HG02981 (cell line): ENCODE data around the gene CCL4.

Experiments used
- ATAC-seq: cut with Tn5 transposase; IDR thresholded peaks from one replicate; pipeline ENCODE4 v1.9.1; 2021; ENCODE audit warnings: mild to moderate bottlenecking, moderate library complexity; ENCODE audit not compliant: unreplicated experiment

CCL4 gene

DNA sequence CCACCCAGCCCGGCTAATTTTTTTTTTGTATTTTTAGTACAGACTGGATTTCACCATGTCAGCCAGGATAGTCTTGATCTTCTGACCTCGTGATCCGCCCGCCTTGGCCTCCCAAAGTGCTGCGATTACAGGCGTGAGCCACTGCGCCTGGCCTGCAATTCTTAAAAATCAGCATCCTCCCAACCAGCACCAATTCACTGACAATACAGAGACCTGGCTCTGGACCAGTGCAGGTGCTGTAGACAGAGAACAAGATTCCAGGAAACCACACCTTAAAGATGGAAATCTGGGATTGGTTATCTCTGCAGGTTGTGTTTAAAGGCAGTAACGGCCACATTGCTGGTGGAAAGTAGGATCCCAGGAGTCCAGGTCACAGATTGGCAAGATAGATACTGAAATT is 39.2 kb downstream of the CCL4 start:
- ATAC-seq: no peak

DNA sequence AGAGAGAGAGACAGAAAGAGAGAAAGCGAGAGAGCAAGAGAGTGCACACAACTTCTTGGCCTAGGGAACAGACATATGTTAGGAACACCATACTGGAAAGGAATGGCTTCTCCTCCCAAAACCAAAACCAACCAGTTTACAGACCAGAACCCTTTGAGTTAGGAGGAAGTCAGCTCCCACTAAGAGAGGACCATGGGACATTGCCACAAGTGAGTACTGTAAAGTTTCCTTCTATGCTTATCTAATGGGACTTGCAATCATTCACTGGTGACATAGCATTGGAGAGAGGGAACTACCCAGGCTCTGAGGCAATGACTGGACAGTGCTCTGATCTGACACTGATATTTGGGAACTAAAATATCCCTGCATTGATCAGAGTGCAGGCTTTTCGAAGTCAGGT is 40.4 kb downstream of the CCL4 start:
- no peak for ATAC-seq

DNA sequence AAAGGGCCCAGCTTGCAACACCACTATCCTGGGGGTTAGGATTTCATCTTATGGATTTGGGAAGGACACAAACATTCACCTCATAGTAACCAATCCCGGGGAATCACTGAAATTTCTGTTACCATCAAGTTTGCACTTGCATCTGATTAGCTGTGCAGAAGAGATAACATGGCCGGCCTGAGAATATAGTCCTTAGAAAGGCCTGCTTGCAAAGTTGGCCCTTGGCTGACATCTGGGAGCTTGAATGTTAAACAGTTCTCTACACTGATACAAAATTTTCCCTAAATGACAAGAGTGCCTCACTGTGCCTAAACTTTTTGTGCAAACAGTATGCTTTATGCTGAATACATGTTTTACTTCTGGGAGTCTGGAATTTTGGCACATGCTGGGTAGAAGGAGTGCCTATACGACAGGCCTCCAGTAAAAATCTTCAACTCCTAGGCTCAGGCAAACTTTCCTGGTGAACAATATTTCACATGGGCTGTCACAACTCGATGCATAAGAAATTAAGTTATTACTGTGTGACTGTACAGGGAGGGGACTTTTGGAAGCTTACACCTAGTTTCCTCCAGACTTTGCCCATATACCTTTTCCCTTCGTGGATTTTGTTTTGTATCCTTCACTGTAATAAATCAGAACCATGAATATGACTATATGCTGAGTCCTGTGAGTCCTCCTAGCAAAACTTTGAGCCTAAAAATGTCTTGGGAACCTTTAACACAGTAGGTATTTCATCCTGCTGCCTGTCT is 41.5 kb downstream of the CCL4 start:
- no peak for ATAC-seq

DNA sequence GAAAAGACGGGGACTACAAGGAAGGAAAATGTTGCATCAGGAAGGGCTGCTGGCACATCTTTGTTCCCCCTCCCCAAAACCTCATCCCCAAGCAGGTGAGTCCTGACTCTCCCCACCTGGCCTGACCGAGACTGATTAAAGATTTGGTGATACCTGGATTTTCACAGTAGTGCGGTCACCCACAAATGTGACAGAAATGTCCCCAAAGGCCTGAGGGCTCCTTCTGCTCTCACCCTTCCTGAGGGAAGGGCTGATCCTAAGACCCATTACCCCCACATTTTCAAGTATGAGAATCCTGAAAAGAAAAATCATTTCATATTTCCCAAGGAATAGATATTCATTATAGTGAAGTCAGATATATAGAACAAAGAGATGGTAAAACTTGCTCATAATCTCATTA is 44.0 kb downstream of the CCL4 start:
- no peak for ATAC-seq

DNA sequence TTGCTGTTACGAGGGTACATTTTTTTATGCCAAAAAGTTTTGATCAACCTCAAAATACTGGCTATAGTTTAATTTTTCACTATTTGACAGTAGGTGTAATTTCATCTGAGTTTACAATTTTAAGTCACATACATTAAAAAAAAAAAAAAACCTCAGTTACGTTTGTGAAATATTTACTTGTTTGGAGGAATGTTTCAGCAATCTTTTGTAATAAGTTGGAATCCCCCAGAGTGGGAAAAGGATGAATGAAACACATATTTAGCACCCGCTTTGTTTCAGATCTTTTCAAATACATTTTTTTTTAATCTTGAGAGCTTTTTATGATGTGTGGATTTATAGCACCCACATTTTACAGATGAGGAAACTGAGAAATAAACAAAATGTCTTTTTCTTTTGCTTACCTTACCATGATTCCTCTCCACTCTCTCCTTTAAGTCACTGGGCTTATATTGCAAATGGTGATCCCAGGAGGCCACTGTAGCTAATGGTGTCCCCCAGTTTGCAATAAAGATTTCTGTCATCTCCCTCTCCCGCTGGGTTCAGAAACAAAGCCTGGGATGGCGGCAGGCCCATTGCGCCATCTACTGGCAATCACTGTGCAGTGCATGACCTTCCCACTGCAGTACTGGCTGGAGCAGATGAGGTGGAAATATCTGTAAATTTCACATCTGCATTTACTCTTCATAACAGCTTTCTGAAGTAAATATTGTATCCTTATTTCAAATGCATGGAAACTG is 45.1 kb downstream of the CCL4 start:
- peak; percentile 59 for ATAC-seq

DNA sequence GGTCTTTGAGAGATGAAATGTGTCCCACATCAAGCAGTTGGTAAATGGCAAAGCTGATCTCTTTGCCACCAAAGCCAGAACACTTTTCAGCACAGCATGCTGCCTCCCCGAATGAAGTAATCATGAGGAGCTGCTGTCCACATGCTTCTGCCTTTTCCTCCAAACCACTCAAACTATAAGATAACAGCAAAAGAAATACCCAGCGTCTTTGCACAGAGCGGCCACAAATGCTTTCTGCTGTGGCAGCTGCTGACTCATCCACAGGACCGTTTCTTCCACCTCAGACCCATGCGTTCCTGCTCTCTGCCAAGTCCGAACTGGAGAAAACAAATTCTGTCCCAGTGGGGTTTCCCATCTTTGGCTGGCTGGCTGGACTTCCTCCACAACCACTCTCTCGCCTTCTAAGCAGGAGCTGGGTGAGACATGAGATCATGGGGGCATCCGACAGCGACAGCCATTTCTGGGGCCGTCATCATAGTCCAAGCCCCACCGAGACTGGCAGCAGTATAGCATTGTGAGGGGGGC is 45.7 kb downstream of the CCL4 start:
- ATAC-seq: no peak

DNA sequence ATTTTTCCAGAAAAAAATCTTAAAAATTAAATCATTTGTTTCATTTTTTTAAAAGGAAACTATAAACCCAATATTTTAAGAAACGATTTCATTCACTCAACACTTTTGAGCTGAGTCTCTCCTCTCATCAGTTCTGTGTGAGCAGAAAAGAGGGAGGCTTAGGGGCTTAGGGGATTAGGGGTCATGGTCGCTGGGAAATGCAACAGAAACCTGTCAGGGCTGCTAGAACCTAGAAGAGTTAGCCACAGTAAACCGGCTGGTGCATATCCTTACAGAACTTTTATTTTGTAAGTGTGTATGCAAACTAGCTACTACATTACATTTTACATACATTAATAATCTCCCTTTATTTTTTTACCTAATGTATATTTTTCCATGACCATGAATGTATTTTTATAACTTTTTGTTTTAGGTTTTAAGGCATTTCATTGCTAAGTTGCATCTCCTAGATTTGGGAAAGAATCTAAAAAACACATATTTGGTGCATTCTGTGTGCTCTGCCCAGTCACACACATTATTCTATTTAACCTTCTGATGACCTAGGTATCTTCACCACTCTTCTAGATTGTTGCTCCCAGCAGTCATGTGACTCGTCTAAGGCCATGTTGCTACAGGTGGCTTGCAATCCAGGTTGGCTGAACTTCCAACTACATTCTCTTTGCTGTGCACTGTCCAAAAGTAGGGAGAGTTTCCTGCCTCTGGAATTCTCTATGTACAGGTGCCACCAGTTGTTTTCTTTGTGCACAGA is 48.4 kb downstream of the CCL4 start:
- no peak for ATAC-seq

DNA sequence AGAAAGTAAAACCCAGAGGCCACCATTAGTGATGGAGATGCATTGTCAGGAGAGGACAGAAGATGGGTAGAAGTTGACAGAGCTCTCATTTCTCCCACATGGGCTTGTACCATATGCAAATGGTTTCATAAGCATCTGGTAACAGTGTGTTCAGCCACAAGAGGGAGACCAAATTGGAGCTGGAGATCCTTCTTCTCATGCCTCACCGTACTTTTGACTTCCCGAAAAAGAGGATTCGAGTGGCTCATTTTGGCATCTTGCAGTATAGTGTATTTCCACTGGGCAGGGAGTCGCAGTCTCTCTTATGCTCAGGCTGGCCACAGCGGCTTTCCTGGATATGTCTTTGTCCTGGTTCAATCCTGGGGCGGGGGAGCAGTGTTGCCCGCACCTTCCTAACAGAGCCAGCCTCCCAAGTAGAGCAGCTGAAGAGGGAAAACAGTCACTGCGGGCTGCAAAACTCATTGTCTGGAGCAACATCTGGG is 49.1 kb downstream of the CCL4 start:
- ATAC-seq: no peak

DNA sequence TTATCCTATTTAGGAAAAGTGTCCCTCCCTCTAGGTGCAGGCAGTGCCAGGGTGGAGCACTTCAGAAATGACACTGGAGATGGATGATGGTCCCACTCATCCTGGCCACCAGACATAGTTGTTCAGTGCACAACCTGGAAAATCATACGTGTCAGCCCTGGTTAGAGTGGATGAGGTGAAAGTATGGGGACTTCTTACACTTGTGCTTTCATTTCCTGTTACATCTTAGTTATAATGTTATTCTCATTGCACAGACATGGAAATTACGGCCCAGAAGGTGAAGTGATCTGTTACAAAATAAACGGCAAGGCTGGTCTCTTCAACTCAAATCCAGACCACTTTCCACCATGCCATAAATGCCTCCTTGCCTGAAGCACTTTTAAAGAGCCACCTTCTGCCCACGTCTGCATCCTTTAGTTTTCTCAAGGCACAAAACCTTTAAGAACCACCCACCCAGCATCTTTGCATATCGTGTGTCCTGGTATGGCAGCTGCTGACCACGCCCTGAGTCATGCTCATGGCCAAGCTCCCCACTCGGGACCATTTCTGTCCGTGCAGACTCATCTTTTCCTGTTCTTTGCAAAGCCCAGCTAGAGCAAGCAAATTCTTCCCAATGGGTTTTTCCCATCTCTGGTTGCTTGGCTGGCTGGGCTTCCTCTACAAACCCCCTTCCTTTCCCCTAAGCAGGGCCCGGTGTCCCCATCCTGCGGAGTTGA is 50.4 kb downstream of the CCL4 start:
- no peak for ATAC-seq
